ENCODE results near the gene HPSE2.

- TF ChIP-seq POLR2AphosphoS5 (IDR thresholded peaks at IDR 0.05; ENCODE audit: low read depth, low read length): no peak
- no peak for TF ChIP-seq TAF1 (IDR thresholded peaks at IDR 0.05; ENCODE audit: borderline replicate concordance, insufficient read depth, low read length)
Observed at GRCh38 chr10:98414578-98414931, 821.1 kb downstream of the HPSE2 start.

Measured in PFSK-1 (cell line).